ENCODE data around the gene RNF112. TPM values are rescaled to one million over a fixed set of nuclear protein-coding genes. Genes with fewer than 3 reads are reported as not detected.

The RNF112 gene
- total and polyA plus RNA-seq, 2 of the 8 experiments (the other 6 are each of a cell fraction or from before 2014, with no cell fraction given), result 1.1 to 2.2 TPM

DNA sequence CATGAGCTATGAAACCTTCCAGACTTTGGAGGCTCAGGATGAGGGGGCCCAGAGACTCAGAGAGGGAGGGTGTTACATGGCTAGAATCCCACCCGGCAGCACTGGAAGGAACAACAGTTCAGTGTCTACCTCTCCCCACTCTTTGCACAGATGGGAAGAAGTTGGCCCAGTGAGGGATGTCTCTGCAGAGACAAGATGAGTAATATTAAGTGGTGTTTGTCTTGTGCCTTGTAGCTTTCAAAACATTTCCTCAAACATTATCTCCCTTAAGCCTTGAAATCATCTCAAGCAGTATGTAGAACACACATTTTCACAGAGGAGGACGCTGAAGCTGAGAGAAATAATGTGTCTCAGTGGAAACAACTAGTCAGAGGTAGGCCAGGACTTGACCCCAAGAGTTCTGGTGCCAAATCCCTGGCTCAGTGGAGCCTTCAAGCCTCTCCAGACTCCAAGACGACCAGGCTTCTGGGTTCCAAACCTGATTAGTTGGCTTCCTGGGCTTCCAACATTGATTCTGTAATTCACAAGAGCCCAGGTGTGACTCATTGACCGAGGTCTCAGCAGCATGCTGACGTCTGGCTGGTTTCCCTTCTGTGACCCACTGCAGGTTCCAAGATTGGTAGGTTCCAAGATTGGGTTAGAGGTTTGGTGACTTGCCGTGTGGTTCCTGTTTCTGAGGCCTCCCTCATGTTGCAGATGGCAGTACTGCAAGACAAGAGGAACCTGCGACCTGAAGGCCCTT lies 7.4 kb downstream of the RNF112 start:
- Histone ChIP-seq H3K9me3 (ENCODE audit: insufficient read depth in 2 of 2, low read depth in 1 of 2, low read length in 1 of 2) (no peaks in the 10 kb centered on the region), H3K9ac (replicated peaks in 1 of 4; ENCODE audit: extremely low read depth in 1 of 4, low read depth in 3 of 4, low read length in 3 of 4) (no peak overlapping the region), H2BK120ac (replicated peaks; ENCODE audit: low read depth, low read length) (no peak overlapping the region), H3K79me1 (ENCODE audit: low read depth, low read length) (no peaks in the 10 kb centered on the region), H3K27me3 (replicated peaks in 1 of 4; ENCODE audit: control insufficient read depth in 3 of 4, extremely low read depth in 1 of 4, insufficient read depth in 3 of 4, low read length in 3 of 4) (peaks cover 0 to 4% (median under 1%) of the 10 kb centered on the region in 4 experiments; a peak in 2 of 7 replicates), H3K14ac (ENCODE audit: insufficient read length) (no peak overlapping the region), H4K91ac (replicated peaks; ENCODE audit: insufficient read length, low read length) (no peak overlapping the region), H3K23me2 (ENCODE audit: low read depth, low read length) (no peaks in the 10 kb centered on the region), H3K56ac (replicated peaks; ENCODE audit: insufficient read length, low read depth, low read length) (no peak overlapping the region), H3K27ac (ENCODE audit: low read depth, low read length) (no peak overlapping the region), H3K18ac (ENCODE audit: extremely low read depth, low read length) (no peak overlapping the region), H3K4ac (replicated peaks; ENCODE audit: insufficient read length, low read depth, low read length) (no peak overlapping the region), H3K79me2 (ENCODE audit: control insufficient read depth in 1 of 2, insufficient read depth in 2 of 2, low read length in 2 of 2) (no peaks in the 10 kb centered on the region), H2BK5ac (ENCODE audit: low read depth, low read length) (no peak overlapping the region), H2BK15ac (ENCODE audit: low read length) (no peak overlapping the region; the same call in 1 of the 2 replicates), H2BK20ac (ENCODE audit: low read length) (peak overlapping the region; percentile 35; the same call in 1 of the 2 replicates), H4K5ac (ENCODE audit: insufficient read length, low read depth, low read length) (no peak overlapping the region), H2BK12ac (ENCODE audit: low read depth, low read length) (no peak overlapping the region), H3K23ac (ENCODE audit: insufficient read length) (no peak overlapping the region), H2AK5ac (ENCODE audit: low read depth, low read length) (no peak overlapping the region), H3K4me3 (ENCODE audit: extremely low read depth in 1 of 4, insufficient read depth in 2 of 4, low read depth in 3 of 4, low read length in 4 of 4) (no peak overlapping the region), H3K36me3 (ENCODE audit: control insufficient read depth in 2 of 4, insufficient read depth in 4 of 4, low read length in 3 of 4) (no peaks in the 10 kb centered on the region), H3K4me2 (ENCODE audit: insufficient read depth in 1 of 2, low read depth in 2 of 2, low read length in 2 of 2) (no peak overlapping the region), H4K20me1 (replicated peaks in 1 of 2; ENCODE audit: control insufficient read depth in 1 of 2, insufficient read depth in 2 of 2, low read length in 2 of 2) (no peaks in the 10 kb centered on the region), H4K8ac (ENCODE audit: extremely low read depth, insufficient read depth, low read length) (peak overlapping the region; percentile 54; the same call in 1 of the 2 replicates), H3K4me1 (replicated peaks in 1 of 4; ENCODE audit: control insufficient read depth in 3 of 4, insufficient read depth in 4 of 4, low read length in 3 of 4) (no peaks in the 10 kb centered on the region; a peak in 1 of 7 replicates), H2AFZ (ENCODE audit: low read length) (no peak overlapping the region)
- WGBS, 2 experiments (ENCODE audit: extremely low coverage in 1 of 2, insufficient coverage in 1 of 2, insufficient read length in 1 of 2, insufficient replicate concordance in 2 of 2, low coverage in 1 of 2, low lambda C conversion rate in 2 of 2, missing lambda C conversion rate in 1 of 2), result 87% methylated on average over 7 of the region's 7 CpGs; no CpG with 5 or more reads in 1 of the 2 experiments
- no peak for FAIRE-seq
- DNase-seq (ENCODE audit: low read depth in 1 of 2, low spot score in 2 of 2), result no peak
- TF ChIP-seq POLR2A (IDR thresholded peaks at IDR 0.05; ENCODE audit: control extremely low read depth in 1 of 2, low read depth in 2 of 2, low read length in 2 of 2), result no peak
- TF ChIP-seq EGR1 (IDR thresholded peaks at IDR 0.05; ENCODE audit: borderline replicate concordance, low read depth, low read length), result no peak
- TF ChIP-seq HDAC2 (IDR thresholded peaks at IDR 0.05; ENCODE audit: borderline replicate concordance in 1 of 2, low read depth in 2 of 2, low read length in 2 of 2), result no peak
- TF ChIP-seq, protein P1, sequence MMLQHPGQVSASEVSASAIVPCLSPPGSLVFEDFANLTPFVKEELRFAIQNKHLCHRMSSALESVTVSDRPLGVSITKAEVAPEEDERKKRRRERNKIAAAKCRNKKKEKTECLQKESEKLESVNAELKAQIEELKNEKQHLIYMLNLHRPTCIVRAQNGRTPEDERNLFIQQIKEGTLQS (IDR thresholded peaks at IDR 0.05; ENCODE audit: insufficient read depth, low read depth, low read length), result no peak
- TF ChIP-seq RBBP5 (IDR thresholded peaks at IDR 0.05; ENCODE audit: borderline replicate concordance, low read depth, low read length), result no peak
- no peak for TF ChIP-seq SIN3A (conservative IDR thresholded peaks at IDR 0.05 in 1 of 2, IDR thresholded peaks at IDR 0.05 in 1 of 2; ENCODE audit: low read depth in 1 of 2, low read length in 2 of 2)
- POLR2A ChIA-PET (ENCODE audit: partially characterized antibody), result no interaction called here
- CTCF ChIA-PET (ENCODE audit: partially characterized antibody), result interaction anchor here (0.8 to 2.7 kb wide), 6 partner anchors 11 to 348 kb away, joined by 3 to 9 read pairs (median 4); partner anchors contain the start of gene B9D1

Data from H1 (cell line).